ENCODE results near the gene UGT1A10.
A peak's percentile ranks its signal among the peaks of the same experiment; 100 is the strongest.

UGT1A10 gene

DNA sequence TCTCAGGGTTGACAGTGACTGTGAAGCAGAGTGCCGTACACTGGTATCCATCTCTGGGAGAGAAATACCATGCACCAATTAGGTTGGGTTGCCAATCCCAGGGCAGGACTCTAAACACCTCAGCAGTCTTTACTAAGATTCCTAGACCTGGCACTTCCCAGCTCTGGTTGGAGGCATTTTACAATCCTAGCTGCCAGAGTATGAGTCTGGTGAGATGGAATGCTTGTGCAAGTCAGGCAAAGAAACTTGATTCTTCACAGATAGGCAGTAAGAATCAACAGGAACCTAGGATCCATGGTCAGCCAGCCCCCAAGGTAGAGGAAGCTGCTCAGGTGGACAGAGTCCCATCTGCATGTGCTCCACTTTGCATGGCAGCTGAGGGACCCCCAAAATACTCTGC, 70.5 kb downstream of the UGT1A10 start:
- Histone ChIP-seq H3K4me2 (ENCODE audit: low read length) (peak overlapping the region; percentile 18), H3K36me3 (ENCODE audit: control insufficient read depth, insufficient read depth, low read length) (no peaks in the 10 kb centered on the region), H3K9ac (no peak overlapping the region), H3K79me2 (no peaks in the 10 kb centered on the region), H3K27me3 (ENCODE audit: control insufficient read depth, insufficient read depth, low read length) (no peaks in the 10 kb centered on the region), H3K4me3 (ENCODE audit: low read depth, low read length) (no peak overlapping the region), H3K4me1 (no peaks in the 10 kb centered on the region), H2AFZ (no peak overlapping the region), H3K9me3 (ENCODE audit: control insufficient read depth, low read length) (no peaks in the 10 kb centered on the region), H3K27ac (no peak overlapping the region)
- TF ChIP-seq, protein P1, sequence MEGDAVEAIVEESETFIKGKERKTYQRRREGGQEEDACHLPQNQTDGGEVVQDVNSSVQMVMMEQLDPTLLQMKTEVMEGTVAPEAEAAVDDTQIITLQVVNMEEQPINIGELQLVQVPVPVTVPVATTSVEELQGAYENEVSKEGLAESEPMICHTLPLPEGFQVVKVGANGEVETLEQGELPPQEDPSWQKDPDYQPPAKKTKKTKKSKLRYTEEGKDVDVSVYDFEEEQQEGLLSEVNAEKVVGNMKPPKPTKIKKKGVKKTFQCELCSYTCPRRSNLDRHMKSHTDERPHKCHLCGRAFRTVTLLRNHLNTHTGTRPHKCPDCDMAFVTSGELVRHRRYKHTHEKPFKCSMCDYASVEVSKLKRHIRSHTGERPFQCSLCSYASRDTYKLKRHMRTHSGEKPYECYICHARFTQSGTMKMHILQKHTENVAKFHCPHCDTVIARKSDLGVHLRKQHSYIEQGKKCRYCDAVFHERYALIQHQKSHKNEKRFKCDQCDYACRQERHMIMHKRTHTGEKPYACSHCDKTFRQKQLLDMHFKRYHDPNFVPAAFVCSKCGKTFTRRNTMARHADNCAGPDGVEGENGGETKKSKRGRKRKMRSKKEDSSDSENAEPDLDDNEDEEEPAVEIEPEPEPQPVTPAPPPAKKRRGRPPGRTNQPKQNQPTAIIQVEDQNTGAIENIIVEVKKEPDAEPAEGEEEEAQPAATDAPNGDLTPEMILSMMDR (IDR thresholded peaks at IDR 0.05), result no peak

DNA sequence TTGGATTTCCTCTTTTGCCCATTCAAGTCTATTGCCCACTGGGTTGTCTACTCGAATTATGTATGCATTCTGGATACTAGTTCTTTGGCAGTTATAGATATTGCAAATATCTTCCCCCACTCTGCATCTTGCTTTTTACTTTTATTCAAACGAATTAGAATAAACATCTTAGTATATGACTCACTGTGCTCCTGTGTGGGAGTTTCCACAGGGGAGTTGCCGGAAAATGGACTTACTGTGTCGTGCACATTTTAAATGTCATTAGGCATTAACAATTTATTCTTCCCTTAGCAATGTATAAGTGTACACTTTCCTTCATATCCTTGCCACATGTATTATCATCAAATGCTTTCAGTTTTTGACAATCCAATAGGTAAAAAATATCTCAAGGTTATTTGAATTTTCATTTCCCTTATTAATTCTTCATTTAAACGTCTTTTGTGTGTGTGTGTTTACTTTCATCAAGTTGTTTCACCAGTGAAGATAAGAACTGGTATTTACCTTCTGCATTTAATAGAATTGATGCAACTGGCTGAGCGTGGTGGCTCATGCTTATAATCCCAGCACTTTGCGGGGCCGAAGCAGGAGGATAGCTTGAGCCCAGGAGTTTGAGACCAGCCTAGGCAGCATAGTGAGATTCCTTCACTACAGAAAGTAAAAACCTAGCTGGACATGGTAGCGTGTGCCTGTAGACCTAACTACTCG, 71.8 kb downstream of the UGT1A10 start:
- TF ChIP-seq, protein P1 (IDR thresholded peaks at IDR 0.05), result no peak
- Histone ChIP-seq H3K36me3 (ENCODE audit: control insufficient read depth, insufficient read depth, low read length) (no peaks in the 10 kb centered on the region), H3K9me3 (ENCODE audit: control insufficient read depth, low read length) (no peaks in the 10 kb centered on the region), H3K27me3 (ENCODE audit: control insufficient read depth, insufficient read depth, low read length) (no peaks in the 10 kb centered on the region), H3K27ac (no peak overlapping the region), H2AFZ (no peak overlapping the region), H3K4me1 (no peaks in the 10 kb centered on the region), H3K79me2 (no peaks in the 10 kb centered on the region), H3K4me2 (ENCODE audit: low read length) (no peak overlapping the region), H3K4me3 (ENCODE audit: low read depth, low read length) (no peak overlapping the region), H3K9ac (no peak overlapping the region)

DNA sequence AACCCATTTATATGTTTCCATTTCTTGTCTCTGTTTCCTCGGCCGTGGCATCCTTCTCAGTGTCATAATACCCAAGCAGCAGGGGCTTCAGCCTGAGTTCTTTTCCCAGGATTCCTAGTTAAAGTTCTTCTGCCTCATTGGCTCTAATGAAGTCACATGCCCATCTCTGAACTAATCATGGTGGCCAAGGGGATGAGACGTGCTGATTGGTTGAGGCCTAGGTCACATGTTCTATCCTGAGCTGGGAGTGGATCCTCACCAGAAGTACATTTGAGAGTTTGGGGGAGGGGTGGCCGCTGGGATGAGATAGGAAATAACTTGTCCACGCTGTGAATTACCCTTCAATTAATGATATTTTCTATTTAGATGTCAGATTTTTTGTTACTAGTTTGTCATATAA, 72.7 kb downstream of the UGT1A10 start:
- Histone ChIP-seq H3K27me3 (ENCODE audit: control insufficient read depth, insufficient read depth, low read length) (no peaks in the 10 kb centered on the region), H3K79me2 (no peaks in the 10 kb centered on the region), H3K36me3 (ENCODE audit: control insufficient read depth, insufficient read depth, low read length) (no peaks in the 10 kb centered on the region), H3K9me3 (ENCODE audit: control insufficient read depth, low read length) (no peaks in the 10 kb centered on the region), H2AFZ (no peak overlapping the region), H3K4me2 (ENCODE audit: low read length) (no peak overlapping the region), H3K4me1 (no peaks in the 10 kb centered on the region), H3K9ac (no peak overlapping the region), H3K4me3 (ENCODE audit: low read depth, low read length) (no peak overlapping the region), H3K27ac (no peak overlapping the region)
- TF ChIP-seq, protein P1 (IDR thresholded peaks at IDR 0.05), result no peak

DNA sequence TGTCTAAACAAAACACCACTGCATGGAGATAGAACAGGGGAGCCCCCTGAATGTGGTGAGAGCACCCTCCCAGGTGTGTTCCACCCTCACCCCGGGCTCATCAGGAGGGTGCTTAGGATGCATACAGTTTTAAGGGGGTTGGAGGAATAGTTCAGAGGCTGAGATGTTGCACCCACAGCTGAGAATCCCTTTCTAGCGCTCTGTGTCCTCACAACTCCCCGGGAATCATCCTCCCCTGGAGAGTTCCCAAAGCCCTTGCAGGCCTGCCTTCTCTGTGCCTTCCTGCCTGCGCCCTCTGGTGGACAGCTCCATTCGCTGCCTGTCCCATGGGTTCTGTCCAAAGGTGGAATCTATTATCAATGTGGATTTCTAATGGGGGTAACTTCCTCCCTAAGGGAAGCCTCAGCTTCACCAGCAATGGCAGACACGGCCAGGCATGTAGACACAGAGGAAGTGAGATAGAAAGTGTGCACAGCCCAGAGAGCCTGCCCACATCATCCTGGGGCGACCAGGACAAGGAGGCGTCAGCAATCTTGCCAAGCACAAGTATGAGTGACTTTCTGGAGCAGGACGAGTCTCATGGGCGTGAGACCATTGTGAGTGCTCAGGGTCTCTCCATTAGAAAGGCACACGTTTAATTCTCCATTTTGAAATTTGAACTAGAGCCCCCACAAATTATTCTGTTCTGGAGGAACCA, 75.2 kb downstream of the UGT1A10 start:
- H3K4me1 ChIP-seq, result no peaks in the 10 kb centered on the region
- H3K36me3 ChIP-seq (ENCODE audit: control insufficient read depth, insufficient read depth, low read length), result no peaks in the 10 kb centered on the region
- H3K27ac ChIP-seq, result no peak overlapping the region
- TF ChIP-seq, protein P1 (IDR thresholded peaks at IDR 0.05), result peak; percentile 89
- no peak overlapping the region for H2AFZ ChIP-seq
- H3K27me3 ChIP-seq (ENCODE audit: control insufficient read depth, insufficient read depth, low read length), result no peaks in the 10 kb centered on the region
- no peak overlapping the region for H3K9ac ChIP-seq
- no peaks in the 10 kb centered on the region for H3K9me3 ChIP-seq (ENCODE audit: control insufficient read depth, low read length)
- no peak overlapping the region for H3K4me3 ChIP-seq (ENCODE audit: low read depth, low read length)
- no peaks in the 10 kb centered on the region for H3K79me2 ChIP-seq
- H3K4me2 ChIP-seq (ENCODE audit: low read length), result no peak overlapping the region
